ENCODE results near the gene INPP5A. TPM values are rescaled to one million over a fixed set of nuclear protein-coding genes. Genes with fewer than 3 reads are reported as not detected.

INPP5A gene
- total RNA-seq, 2 donors from 2014 or later: 11.0 to 14.9 TPM

GRCh38 chr10:132750936-132751335 is 213.3 kb downstream of the INPP5A start:
- H3K27ac Mint-ChIP-seq: no peak overlapping the region
- H3K4me3 Mint-ChIP-seq: no peak overlapping the region
- DNase-seq: no peak
- H3K36me3 Mint-ChIP-seq (ENCODE audit: insufficient read depth in 2 of 2): peaks cover 7 to 12% of the 10 kb centered on the region in 2 donors
- H3K27me3 Mint-ChIP-seq (ENCODE audit: low read depth): no peaks in the 10 kb centered on the region
- H3K4me1 Mint-ChIP-seq (ENCODE audit: low read depth): no peaks in the 10 kb centered on the region
- ATAC-seq (replicated peaks in 1 of 2): no peak
- H3K9me3 Mint-ChIP-seq: peaks cover 7 to 8% of the 10 kb centered on the region in 2 donors

GRCh38 chr10:132752378-132752777 is 214.8 kb downstream of the INPP5A start:
- DNase-seq (no peak), ATAC-seq (replicated peaks in 1 of 2) (no peak)
- Mint-ChIP-seq H3K27ac (no peak overlapping the region), H3K4me1 (ENCODE audit: low read depth) (no peaks in the 10 kb centered on the region), H3K27me3 (ENCODE audit: low read depth) (no peaks in the 10 kb centered on the region), H3K9me3 (peaks cover 7 to 8% of the 10 kb centered on the region in 2 donors), H3K36me3 (ENCODE audit: insufficient read depth in 2 of 2) (peaks cover 7 to 17% of the 10 kb centered on the region in 2 donors), H3K4me3 (no peak overlapping the region)

- DNase-seq (no peak), ATAC-seq (replicated peaks in 1 of 2) (no peak)
- Mint-ChIP-seq H3K27ac (no peak overlapping the region), H3K27me3 (ENCODE audit: low read depth) (no peaks in the 10 kb centered on the region), H3K4me1 (ENCODE audit: low read depth) (no peaks in the 10 kb centered on the region), H3K4me3 (no peak overlapping the region), H3K9me3 (peaks cover 7 to 8% of the 10 kb centered on the region in 2 donors), H3K36me3 (ENCODE audit: insufficient read depth in 2 of 2) (peaks cover 7 to 17% of the 10 kb centered on the region in 2 donors)
These were observed 215.4 kb downstream of the INPP5A start for GRCh38 chr10:132752961-132753360.

- DNase-seq (no peak), ATAC-seq (replicated peaks in 1 of 2) (no peak)
- H3K36me3 Mint-ChIP-seq (ENCODE audit: insufficient read depth in 2 of 2): peaks cover 7 to 17% of the 10 kb centered on the region in 2 donors
- H3K4me1 Mint-ChIP-seq (ENCODE audit: low read depth): no peaks in the 10 kb centered on the region
- H3K9me3 Mint-ChIP-seq: peaks cover 7 to 8% of the 10 kb centered on the region in 2 donors
- no peaks in the 10 kb centered on the region for H3K27me3 Mint-ChIP-seq (ENCODE audit: low read depth)
- no peak overlapping the region for H3K4me3 Mint-ChIP-seq
- H3K27ac Mint-ChIP-seq: no peak overlapping the region
These were observed 216.0 kb downstream of the INPP5A start for GRCh38 chr10:132753596-132753995.

- DNase-seq: no peak
- no peaks in the 10 kb centered on the region for H3K27me3 Mint-ChIP-seq (ENCODE audit: low read depth)
- H3K4me3 Mint-ChIP-seq: no peak overlapping the region
- peaks cover 7 to 8% of the 10 kb centered on the region in 2 donors for H3K9me3 Mint-ChIP-seq
- H3K4me1 Mint-ChIP-seq (ENCODE audit: low read depth): no peaks in the 10 kb centered on the region
- H3K36me3 Mint-ChIP-seq (ENCODE audit: insufficient read depth in 2 of 2): peaks cover 7 to 17% of the 10 kb centered on the region in 2 donors
- H3K27ac Mint-ChIP-seq: no peak overlapping the region
- ATAC-seq (replicated peaks in 1 of 2): no peak
These were observed 216.5 kb downstream of the INPP5A start for GRCh38 chr10:132754071-132754470.

GRCh38 chr10:132755166-132755711 is 217.7 kb downstream of the INPP5A start:
- Mint-ChIP-seq H3K9me3 (peaks cover 7 to 8% of the 10 kb centered on the region in 2 donors), H3K27me3 (ENCODE audit: low read depth) (no peaks in the 10 kb centered on the region), H3K4me1 (ENCODE audit: low read depth) (no peaks in the 10 kb centered on the region), H3K27ac (no peak overlapping the region), H3K36me3 (ENCODE audit: insufficient read depth in 2 of 2) (peaks cover 7 to 17% of the 10 kb centered on the region in 2 donors), H3K4me3 (no peak overlapping the region)
- ATAC-seq (replicated peaks in 1 of 2) (no peak), DNase-seq (no peak)

- DNase-seq (no peak), ATAC-seq (replicated peaks in 1 of 2) (no peak)
- Mint-ChIP-seq H3K4me1 (ENCODE audit: low read depth) (peaks cover 1% of the 10 kb centered on the region), H3K27me3 (ENCODE audit: low read depth) (no peaks in the 10 kb centered on the region), H3K9me3 (peaks cover 7 to 8% of the 10 kb centered on the region in 2 donors), H3K36me3 (ENCODE audit: insufficient read depth in 2 of 2) (peaks cover 7 to 17% of the 10 kb centered on the region in 2 donors), H3K4me3 (no peak overlapping the region), H3K27ac (no peak overlapping the region)
These were observed 219.0 kb downstream of the INPP5A start for GRCh38 chr10:132756591-132756990.

- peaks cover 7 to 17% of the 10 kb centered on the region in 2 donors for H3K36me3 Mint-ChIP-seq (ENCODE audit: insufficient read depth in 2 of 2)
- peaks cover 7 to 8% of the 10 kb centered on the region in 2 donors for H3K9me3 Mint-ChIP-seq
- DNase-seq (no peak), ATAC-seq (replicated peaks in 1 of 2) (no peak)
- H3K27ac Mint-ChIP-seq: no peak overlapping the region
- no peak overlapping the region for H3K4me3 Mint-ChIP-seq
- H3K27me3 Mint-ChIP-seq (ENCODE audit: low read depth): no peaks in the 10 kb centered on the region
- peaks cover 7% of the 10 kb centered on the region for H3K4me1 Mint-ChIP-seq (ENCODE audit: low read depth)
These were observed 219.6 kb downstream of the INPP5A start for GRCh38 chr10:132757171-132757570.

- ATAC-seq (replicated peaks in 1 of 2): no peak
- H3K27me3 Mint-ChIP-seq (ENCODE audit: low read depth): no peaks in the 10 kb centered on the region
These were observed 221.3 kb downstream of the INPP5A start for GRCh38 chr10:132758865-132759264.

GRCh38 chr10:132761395-132762060 is 223.9 kb downstream of the INPP5A start:
- no peak for DNase-seq
- Mint-ChIP-seq H3K36me3 (ENCODE audit: insufficient read depth in 2 of 2) (peaks cover 0 to 3% of the 10 kb centered on the region in 2 donors), H3K4me1 (ENCODE audit: low read depth) (peaks cover 13% of the 10 kb centered on the region), H3K9me3 (no peaks in the 10 kb centered on the region), H3K27ac (no peak overlapping the region), H3K27me3 (ENCODE audit: low read depth) (no peaks in the 10 kb centered on the region), H3K4me3 (no peak overlapping the region)
- no peak for ATAC-seq (replicated peaks in 1 of 2)

More at GRCh38 chr10:132758865-132759264, 221.3 kb downstream of the INPP5A start:
- DNase-seq: no peak
- Mint-ChIP-seq H3K9me3 (peaks cover 7 to 8% of the 10 kb centered on the region in 2 donors), H3K36me3 (ENCODE audit: insufficient read depth in 2 of 2) (peaks cover 7 to 17% of the 10 kb centered on the region in 2 donors), H3K4me3 (no peak overlapping the region), H3K4me1 (ENCODE audit: low read depth) (peaks cover 13% of the 10 kb centered on the region), H3K27ac (no peak overlapping the region)

- Mint-ChIP-seq H3K4me1 (ENCODE audit: low read depth) (peaks cover 13% of the 10 kb centered on the region), H3K36me3 (ENCODE audit: insufficient read depth in 2 of 2) (peaks cover 0 to under 1% of the 10 kb centered on the region in 2 donors), H3K9me3 (no peaks in the 10 kb centered on the region), H3K27me3 (ENCODE audit: low read depth) (no peaks in the 10 kb centered on the region), H3K4me3 (no peak overlapping the region), H3K27ac (no peak overlapping the region)
- DNase-seq (no peak), ATAC-seq (replicated peaks in 1 of 2) (peak in 1 of 2 donors; percentile 25)
These were observed 224.7 kb downstream of the INPP5A start for GRCh38 chr10:132762267-132762666.

GRCh38 chr10:132763545-132763944 is 226.0 kb downstream of the INPP5A start:
- no peaks in the 10 kb centered on the region for H3K27me3 Mint-ChIP-seq (ENCODE audit: low read depth)
- H3K36me3 Mint-ChIP-seq (ENCODE audit: insufficient read depth in 2 of 2): peaks cover 0 to 2% of the 10 kb centered on the region in 2 donors
- no peak overlapping the region for H3K27ac Mint-ChIP-seq
- H3K4me1 Mint-ChIP-seq (ENCODE audit: low read depth): peaks cover 13% of the 10 kb centered on the region
- no peaks in the 10 kb centered on the region for H3K9me3 Mint-ChIP-seq
- DNase-seq (no peak), ATAC-seq (replicated peaks in 1 of 2) (no peak)
- H3K4me3 Mint-ChIP-seq: no peak overlapping the region

GRCh38 chr10:132764108-132764507 is 226.5 kb downstream of the INPP5A start:
- ATAC-seq (replicated peaks in 1 of 2) (no peak), DNase-seq (no peak)
- Mint-ChIP-seq H3K4me3 (no peak overlapping the region), H3K36me3 (ENCODE audit: insufficient read depth in 2 of 2) (peaks cover 0 to 4% of the 10 kb centered on the region in 2 donors), H3K27ac (no peak overlapping the region), H3K4me1 (ENCODE audit: low read depth) (peaks cover 13% of the 10 kb centered on the region), H3K27me3 (ENCODE audit: low read depth) (no peaks in the 10 kb centered on the region), H3K9me3 (no peaks in the 10 kb centered on the region)
